Measurements from ENCODE around the gene OLA1. TPM values are rescaled to one million over a fixed set of nuclear protein-coding genes. Genes with fewer than 3 reads are reported as not detected.

Gene OLA1
- polyA plus RNA-seq, 1 experiment: 36.7 TPM

DNA sequence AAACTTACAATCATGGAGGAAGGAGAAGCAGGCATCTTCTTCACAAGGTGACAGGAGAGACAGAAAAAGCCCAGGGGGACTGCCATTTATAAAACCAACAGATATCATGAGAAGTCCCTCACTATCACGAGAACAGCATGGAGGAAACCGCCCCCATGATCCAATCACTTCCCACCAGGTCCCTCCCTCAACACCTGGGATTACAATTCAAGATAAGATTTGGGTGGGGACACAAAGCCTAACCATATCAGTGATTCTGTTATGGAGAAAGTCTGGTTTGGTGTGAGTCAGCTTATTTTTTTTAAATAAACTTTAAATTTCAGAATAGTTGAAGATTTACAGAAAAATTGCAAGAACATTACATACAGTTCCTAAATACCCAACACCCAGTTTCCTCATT is 198.4 kb downstream of the OLA1 start:
- no peaks in the 10 kb centered on the region for H3K36me3 ChIP-seq (ENCODE audit: control insufficient read depth, insufficient read depth, low read length)
- CTCF ChIA-PET: interaction anchor here (0.7 kb wide), 1 partner anchor 291 kb away, joined by 3 read pairs; no protein-coding TSS in a partner anchor
- DNase-seq (ENCODE audit: low read depth): no peak
- no peak overlapping the region for H3K4me3 ChIP-seq (ENCODE audit: low read depth, low read length)
- TF ChIP-seq, protein P1, sequence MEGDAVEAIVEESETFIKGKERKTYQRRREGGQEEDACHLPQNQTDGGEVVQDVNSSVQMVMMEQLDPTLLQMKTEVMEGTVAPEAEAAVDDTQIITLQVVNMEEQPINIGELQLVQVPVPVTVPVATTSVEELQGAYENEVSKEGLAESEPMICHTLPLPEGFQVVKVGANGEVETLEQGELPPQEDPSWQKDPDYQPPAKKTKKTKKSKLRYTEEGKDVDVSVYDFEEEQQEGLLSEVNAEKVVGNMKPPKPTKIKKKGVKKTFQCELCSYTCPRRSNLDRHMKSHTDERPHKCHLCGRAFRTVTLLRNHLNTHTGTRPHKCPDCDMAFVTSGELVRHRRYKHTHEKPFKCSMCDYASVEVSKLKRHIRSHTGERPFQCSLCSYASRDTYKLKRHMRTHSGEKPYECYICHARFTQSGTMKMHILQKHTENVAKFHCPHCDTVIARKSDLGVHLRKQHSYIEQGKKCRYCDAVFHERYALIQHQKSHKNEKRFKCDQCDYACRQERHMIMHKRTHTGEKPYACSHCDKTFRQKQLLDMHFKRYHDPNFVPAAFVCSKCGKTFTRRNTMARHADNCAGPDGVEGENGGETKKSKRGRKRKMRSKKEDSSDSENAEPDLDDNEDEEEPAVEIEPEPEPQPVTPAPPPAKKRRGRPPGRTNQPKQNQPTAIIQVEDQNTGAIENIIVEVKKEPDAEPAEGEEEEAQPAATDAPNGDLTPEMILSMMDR (IDR thresholded peaks at IDR 0.05; ENCODE audit: insufficient read depth, low read depth, low read length): no peak
- POLR2A ChIA-PET: no interaction called here
- H3K27me3 ChIP-seq (ENCODE audit: control insufficient read depth, insufficient read depth, low read length): no peaks in the 10 kb centered on the region

- Histone ChIP-seq H3K4me3 (ENCODE audit: low read depth, low read length) (no peak overlapping the region), H3K27me3 (ENCODE audit: control insufficient read depth, insufficient read depth, low read length) (no peaks in the 10 kb centered on the region), H3K36me3 (ENCODE audit: control insufficient read depth, insufficient read depth, low read length) (no peaks in the 10 kb centered on the region)
- CTCF ChIA-PET: interaction anchor here (1.0 kb wide), 1 partner anchor 8 kb away, joined by 7 read pairs; no protein-coding TSS in a partner anchor
- POLR2A ChIA-PET: no interaction called here
- TF ChIP-seq, protein P1 (IDR thresholded peaks at IDR 0.05; ENCODE audit: insufficient read depth, low read depth, low read length): no peak
- DNase-seq (ENCODE audit: low read depth): no peak
Measured at GRCh38 chr2:174048243-174048642, 200.1 kb downstream of the OLA1 start.

GRCh38 chr2:174047746-174048145 is 200.6 kb downstream of the OLA1 start:
- CTCF ChIA-PET: interaction anchor here (1.3 kb wide), 2 partner anchors 164 to 645 kb away, joined by 3 to 4 read pairs; no protein-coding TSS in a partner anchor
- POLR2A ChIA-PET: no interaction called here
- TF ChIP-seq, protein P1 (IDR thresholded peaks at IDR 0.05; ENCODE audit: insufficient read depth, low read depth, low read length): no peak

GRCh38 chr2:174046172-174046571 is 202.2 kb downstream of the OLA1 start:
- POLR2A ChIA-PET: no interaction called here
- CTCF ChIA-PET: interaction anchor here (1.3 kb wide), 1 partner anchor 162 kb away, joined by 4 read pairs; no protein-coding TSS in a partner anchor
- no peak for DNase-seq (ENCODE audit: low read depth)
- Histone ChIP-seq H3K36me3 (ENCODE audit: control insufficient read depth, insufficient read depth, low read length) (no peaks in the 10 kb centered on the region), H3K27me3 (ENCODE audit: control insufficient read depth, insufficient read depth, low read length) (no peaks in the 10 kb centered on the region), H3K4me3 (ENCODE audit: low read depth, low read length) (no peak overlapping the region)
- TF ChIP-seq, protein P1 (IDR thresholded peaks at IDR 0.05; ENCODE audit: insufficient read depth, low read depth, low read length): no peak

More at GRCh38 chr2:174047746-174048145, 200.6 kb downstream of the OLA1 start:
- DNase-seq (ENCODE audit: low read depth): no peak
- H3K36me3 ChIP-seq (ENCODE audit: control insufficient read depth, insufficient read depth, low read length): no peaks in the 10 kb centered on the region
- no peaks in the 10 kb centered on the region for H3K27me3 ChIP-seq (ENCODE audit: control insufficient read depth, insufficient read depth, low read length)
- no peak overlapping the region for H3K4me3 ChIP-seq (ENCODE audit: low read depth, low read length)

DNA sequence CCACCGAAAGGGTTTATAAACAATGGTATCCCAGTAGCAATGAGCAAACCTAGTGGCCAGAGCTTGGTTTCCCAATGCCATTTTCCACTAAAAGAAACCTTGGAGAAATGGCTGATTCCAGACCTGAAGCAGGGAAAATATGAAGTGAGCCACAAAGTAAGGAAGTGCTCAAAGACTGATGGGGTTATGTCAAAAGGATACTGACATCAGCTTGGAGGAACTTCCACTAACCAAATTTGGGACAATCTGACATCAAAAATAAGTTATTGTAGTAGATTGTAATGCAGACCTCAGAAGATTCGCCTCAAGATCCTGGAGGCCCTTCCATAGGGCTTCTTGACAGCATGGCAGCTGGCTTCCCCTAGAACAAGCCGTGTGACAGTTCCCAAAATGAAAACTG is 203.8 kb downstream of the OLA1 start:
- ChIA-PET POLR2A (no interaction called here), CTCF (no interaction called here)
- TF ChIP-seq, protein P1 (IDR thresholded peaks at IDR 0.05; ENCODE audit: insufficient read depth, low read depth, low read length): no peak
- no peak overlapping the region for H3K4me3 ChIP-seq (ENCODE audit: low read depth, low read length)
- no peak for DNase-seq (ENCODE audit: low read depth)
- H3K36me3 ChIP-seq (ENCODE audit: control insufficient read depth, insufficient read depth, low read length): no peaks in the 10 kb centered on the region
- no peaks in the 10 kb centered on the region for H3K27me3 ChIP-seq (ENCODE audit: control insufficient read depth, insufficient read depth, low read length)

All from BJ (cell line).